IPS-15b (cell line): Measurements from ENCODE around the gene ASB4.

Source experiments
- H3K27me3 ChIP-seq: one replicate; pipeline ENCODE4 v1.6.1; 2013; ENCODE audit warnings: low read length; ENCODE audit not compliant: control insufficient read depth, insufficient read depth
- H3K36me3 ChIP-seq: one replicate; pipeline ENCODE4 v1.6.1; 2013; ENCODE audit warnings: low read length; ENCODE audit not compliant: control insufficient read depth, insufficient read depth
- H3K4me1 ChIP-seq: one replicate; pipeline ENCODE4 v1.6.1; 2013; ENCODE audit warnings: mild to moderate bottlenecking, low read length; ENCODE audit not compliant: control insufficient read depth, insufficient read depth
- H3K4me3 ChIP-seq: one replicate; pipeline ENCODE4 v1.5.1; 2013; ENCODE audit warnings: low read depth, low read length
- H3K9ac ChIP-seq: one replicate; pipeline ENCODE4 v1.6.1; 2013; ENCODE audit warnings: low read depth, mild to moderate bottlenecking, low read length
- H3K9me3 ChIP-seq: one replicate; pipeline ENCODE4 v1.6.1; 2013; ENCODE audit warnings: mild to moderate bottlenecking, low read length; ENCODE audit not compliant: control insufficient read depth, insufficient read depth

The ASB4 gene

GRCh38 chr7:95579318-95579717 lies 93.6 kb downstream of the ASB4 start:
- Histone ChIP-seq H3K9ac (no peak overlapping the region), H3K9me3 (no peaks in the 10 kb centered on the region), H3K27me3 (no peaks in the 10 kb centered on the region), H3K4me1 (peaks cover 2% of the 10 kb centered on the region), H3K36me3 (no peaks in the 10 kb centered on the region), H3K4me3 (no peak overlapping the region)

- Histone ChIP-seq H3K4me1 (peaks cover 2% of the 10 kb centered on the region), H3K9me3 (no peaks in the 10 kb centered on the region), H3K9ac (no peak overlapping the region), H3K36me3 (no peaks in the 10 kb centered on the region), H3K27me3 (no peaks in the 10 kb centered on the region), H3K4me3 (no peak overlapping the region)
Observed at GRCh38 chr7:95581467-95581866, 95.7 kb downstream of the ASB4 start.

GRCh38 chr7:95582578-95583293 lies 97.0 kb downstream of the ASB4 start:
- no peaks in the 10 kb centered on the region for H3K27me3 ChIP-seq
- H3K36me3 ChIP-seq, result no peaks in the 10 kb centered on the region
- no peaks in the 10 kb centered on the region for H3K4me1 ChIP-seq
- no peak overlapping the region for H3K4me3 ChIP-seq
- no peaks in the 10 kb centered on the region for H3K9me3 ChIP-seq
- no peak overlapping the region for H3K9ac ChIP-seq

- no peaks in the 10 kb centered on the region for H3K9me3 ChIP-seq
- H3K4me3 ChIP-seq, result no peak overlapping the region
- no peaks in the 10 kb centered on the region for H3K27me3 ChIP-seq
- peaks cover 5% of the 10 kb centered on the region for H3K4me1 ChIP-seq
- H3K9ac ChIP-seq, result no peak overlapping the region
- H3K36me3 ChIP-seq, result no peaks in the 10 kb centered on the region
Observed at GRCh38 chr7:95583834-95584621, 98.3 kb downstream of the ASB4 start.

- H3K36me3 ChIP-seq, result no peaks in the 10 kb centered on the region
- H3K4me3 ChIP-seq, result no peak overlapping the region
- H3K27me3 ChIP-seq, result no peaks in the 10 kb centered on the region
- H3K4me1 ChIP-seq, result peaks cover 5% of the 10 kb centered on the region
- H3K9ac ChIP-seq, result no peak overlapping the region
- no peaks in the 10 kb centered on the region for H3K9me3 ChIP-seq
Observed at GRCh38 chr7:95584769-95585425, 99.2 kb downstream of the ASB4 start.

- no peaks in the 10 kb centered on the region for H3K27me3 ChIP-seq
- H3K4me3 ChIP-seq, result no peak overlapping the region
- H3K9ac ChIP-seq, result no peak overlapping the region
- H3K36me3 ChIP-seq, result no peaks in the 10 kb centered on the region
- no peaks in the 10 kb centered on the region for H3K9me3 ChIP-seq
- H3K4me1 ChIP-seq, result peaks cover 5% of the 10 kb centered on the region
Observed at GRCh38 chr7:95585426-95585789, 99.7 kb downstream of the ASB4 start.

- Histone ChIP-seq H3K36me3 (no peaks in the 10 kb centered on the region), H3K27me3 (no peaks in the 10 kb centered on the region), H3K9ac (no peak overlapping the region), H3K9me3 (no peaks in the 10 kb centered on the region), H3K4me1 (peaks cover 5% of the 10 kb centered on the region), H3K4me3 (no peak overlapping the region)
Observed at GRCh38 chr7:95586951-95587301, 101.2 kb downstream of the ASB4 start.

- Histone ChIP-seq H3K9me3 (no peaks in the 10 kb centered on the region), H3K4me1 (peaks cover 5% of the 10 kb centered on the region), H3K9ac (no peak overlapping the region), H3K36me3 (no peaks in the 10 kb centered on the region), H3K27me3 (no peaks in the 10 kb centered on the region), H3K4me3 (no peak overlapping the region)
Observed at GRCh38 chr7:95589031-95589430, 103.3 kb downstream of the ASB4 start.

GRCh38 chr7:95589766-95590165 lies 104.0 kb downstream of the ASB4 start:
- no peak overlapping the region for H3K9ac ChIP-seq
- peaks cover 5% of the 10 kb centered on the region for H3K4me1 ChIP-seq
- no peaks in the 10 kb centered on the region for H3K9me3 ChIP-seq
- no peaks in the 10 kb centered on the region for H3K36me3 ChIP-seq
- H3K27me3 ChIP-seq, result peaks cover under 1% of the 10 kb centered on the region
- no peak overlapping the region for H3K4me3 ChIP-seq
